HS-5 (cell line): ENCODE data around the gene MAN2B2.
A peak's percentile ranks its signal among the peaks of the same experiment; 100 is the strongest.
"Not testable (repeated sequence)": the region's sequence is repeated elsewhere in the genome, so short reads cannot be mapped to it uniquely, and the experiment has no call there.

ENCODE experiments used
- DNase-seq: peaks from one replicate; pipeline ENCODE4 v3.0.0-alpha.2; 2012; ENCODE audit warnings: low read depth

The MAN2B2 gene

GRCh38 chr4:6617246-6617645 lies 42.3 kb downstream of the MAN2B2 start:
- DNase-seq, result no peak

GRCh38 chr4:6618386-6619115 lies 43.6 kb downstream of the MAN2B2 start:
- no peak for DNase-seq

- DNase-seq, result no peak
These were observed 44.1 kb downstream of the MAN2B2 start for GRCh38 chr4:6619116-6619465.

- no peak for DNase-seq
These were observed 44.7 kb downstream of the MAN2B2 start for GRCh38 chr4:6619466-6620255.

GRCh38 chr4:6620296-6620695 lies 45.3 kb downstream of the MAN2B2 start:
- DNase-seq, result no peak

GRCh38 chr4:6620891-6621555 lies 46.0 kb downstream of the MAN2B2 start:
- no peak for DNase-seq

- no peak for DNase-seq
These were observed 46.6 kb downstream of the MAN2B2 start for GRCh38 chr4:6621556-6621927.

- no peak for DNase-seq
These were observed 47.8 kb downstream of the MAN2B2 start for GRCh38 chr4:6622744-6623143.

GRCh38 chr4:6625256-6625655 lies 50.3 kb downstream of the MAN2B2 start:
- DNase-seq, result no peak

- DNase-seq, result no peak
These were observed 51.1 kb downstream of the MAN2B2 start for GRCh38 chr4:6626066-6626465.

- no peak for DNase-seq
These were observed 52.8 kb downstream of the MAN2B2 start for GRCh38 chr4:6627832-6628231.

- not testable (repeated sequence) for DNase-seq
These were observed 53.5 kb downstream of the MAN2B2 start for GRCh38 chr4:6628484-6628883.

- DNase-seq, result no peak
These were observed 57.1 kb downstream of the MAN2B2 start for GRCh38 chr4:6632125-6632524.

- no peak for DNase-seq
These were observed 58.3 kb downstream of the MAN2B2 start for GRCh38 chr4:6633091-6633906.

GRCh38 chr4:6634746-6635145 lies 59.8 kb downstream of the MAN2B2 start:
- DNase-seq, result no peak

GRCh38 chr4:6639137-6639680 lies 64.2 kb downstream of the MAN2B2 start:
- DNase-seq, result no peak

GRCh38 chr4:6640292-6641163 lies 65.5 kb downstream of the MAN2B2 start, which contains the start of gene MRFAP1:
Gene MRFAP1 (plus strand): TSS chr4:6640685. CDS start chr4:6640863, 178 bp downstream.
- DNase-seq, result peak; percentile 75

GRCh38 chr4:6641164-6641970 lies 66.4 kb downstream of the MAN2B2 start:
- DNase-seq, result no peak

- no peak for DNase-seq
These were observed 67.0 kb downstream of the MAN2B2 start for GRCh38 chr4:6641971-6642320.
